SK-N-MC (cell line): ENCODE data around the gene TBC1D21.

Experiments used
- EZH2 ChIP-seq: fragments of 200-600 bp; sonication (generic); IDR thresholded peaks from one replicate; pipeline ENCODE4 v1.6.1; 2017; ENCODE audit warnings: antibody characterized with exemption
- POLR2AphosphoS5 ChIP-seq: IDR thresholded peaks from 2 replicates; pipeline ENCODE4 v1.6.1; 2012; ENCODE audit warnings: mild to moderate bottlenecking, low read depth, low read length, borderline replicate concordance

GRCh38 chr15:73838831-73839426 lies 34.4 kb upstream of the TBC1D21 start:
- TF ChIP-seq EZH2 = no peak
- no peak for TF ChIP-seq POLR2AphosphoS5
